CD14-positive monocyte (primary cell): ENCODE measurements around the gene BCAS4. TPM values are rescaled to one million over a fixed set of nuclear protein-coding genes. Genes with fewer than 3 reads are reported as not detected.
A peak's percentile ranks its signal among the peaks of the same experiment; 100 is the strongest.

Experiments
- DNase-seq, 3 donors: peaks; one replicate each; pipeline ENCODE4 v3.0.0-alpha.2; 2011 to 2022
- H2AFZ ChIP-seq: 2 replicates; pipeline ENCODE4 v1.6.0; 2012; ENCODE audit warnings: mild to moderate bottlenecking, low read depth, low read length, inconsistent platforms; ENCODE audit not compliant: insufficient read depth, poor library complexity, severe bottlenecking
- H3K27ac ChIP-seq, 2 donors: 1 replicate in 1 of 2; 2 replicates in 1 of 2; pipeline ENCODE4 v1.5.1; 2012 to 2013; ENCODE audit warnings: low read length in 2 of 2, control low read depth in 1 of 2, inconsistent platforms in 1 of 2, low read depth in 1 of 2, mild to moderate bottlenecking in 1 of 2
- H3K27me3 ChIP-seq, 2 donors: one replicate each; pipeline versions ENCODE4 v1.6.0 to v1.6.1; 2011 to 2013; ENCODE audit warnings: low read length in 2 of 2; ENCODE audit not compliant: control insufficient read depth in 2 of 2, insufficient read depth in 2 of 2
- H3K36me3 ChIP-seq, 2 donors: replicated peaks in 1 of 2; 1 replicate in 1 of 2; 2 replicates in 1 of 2; pipeline versions ENCODE4 v1.5.1 to v1.6.1; 2012 to 2013; ENCODE audit warnings: low read length in 2 of 2, control low read depth in 1 of 2, inconsistent platforms in 1 of 2, mild to moderate bottlenecking in 1 of 2; ENCODE audit not compliant: insufficient read depth in 2 of 2, control insufficient read depth in 1 of 2
- H3K4me1 ChIP-seq, 2 donors: 1 replicate in 1 of 2; 2 replicates in 1 of 2; pipeline versions ENCODE4 v1.5.1 to v1.6.1; 2012 to 2013; ENCODE audit warnings: low read length in 2 of 2, control low read depth in 1 of 2, inconsistent platforms in 1 of 2, mild to moderate bottlenecking in 1 of 2, moderate library complexity in 1 of 2; ENCODE audit not compliant: insufficient read depth in 2 of 2, control insufficient read depth in 1 of 2
- H3K4me2 ChIP-seq: replicated peaks from 2 replicates; pipeline ENCODE3; 2012; ENCODE audit warnings: low read length, moderate library complexity, mild to moderate bottlenecking; ENCODE audit not compliant: poor library complexity, severe bottlenecking; ENCODE audit errors: extremely low read depth
- H3K4me3 ChIP-seq, 3 experiments: fragments of 200-600 bp in 1 of 3; sonication (generic) in 1 of 3; replicated peaks in 1 of 3; 1 replicate in 2 of 3; 2 replicates in 1 of 3; pipeline ENCODE4 v1.5.1; 2011 to 2013; ENCODE audit warnings: low read length in 3 of 3, mild to moderate bottlenecking in 3 of 3, control low read depth in 2 of 3, low read depth in 2 of 3, inconsistent platforms in 1 of 3, moderate library complexity in 1 of 3
- H3K79me2 ChIP-seq: 2 replicates; pipeline ENCODE4 v1.6.0; 2012; ENCODE audit warnings: mild to moderate bottlenecking, control low read depth, inconsistent platforms, low read length, moderate library complexity; ENCODE audit not compliant: insufficient read depth
- H3K9ac ChIP-seq: 2 replicates; pipeline ENCODE4 v1.6.0; 2017; ENCODE audit warnings: low read length, mild to moderate bottlenecking; ENCODE audit not compliant: insufficient read depth, poor library complexity, severe bottlenecking
- H3K9me3 ChIP-seq, 2 donors: replicated peaks in 1 of 2; 1 replicate in 1 of 2; 2 replicates in 1 of 2; pipeline versions ENCODE4 v1.5.1 to v1.6.1; 2012 to 2013; ENCODE audit warnings: low read length in 2 of 2, control low read depth in 1 of 2; ENCODE audit not compliant: control insufficient read depth in 1 of 2, insufficient read depth in 1 of 2
- H4K20me1 ChIP-seq: 2 replicates; pipeline ENCODE4 v1.6.0; 2012; ENCODE audit warnings: mild to moderate bottlenecking, low read length, control low read depth, moderate library complexity; ENCODE audit not compliant: insufficient read depth
- H3K27ac Mint-ChIP-seq, 7 donors: one replicate each; pipeline ENCODE4 v1.8.0; 2020; ENCODE audit warnings: mild to moderate bottlenecking in 7 of 7, mixed read lengths in 7 of 7, moderate library complexity in 6 of 7, inconsistent platforms in 2 of 7
- H3K27me3 Mint-ChIP-seq, 3 donors: one replicate each; pipeline ENCODE4 v1.8.0; 2021 to 2022; ENCODE audit warnings: low read depth in 3 of 3, mild to moderate bottlenecking in 3 of 3, mixed read lengths in 3 of 3, moderate library complexity in 3 of 3, inconsistent platforms in 1 of 3
- H3K36me3 Mint-ChIP-seq, 2 donors: one replicate each; pipeline ENCODE4 v1.8.0; 2020; ENCODE audit warnings: mixed read lengths in 2 of 2, inconsistent platforms in 1 of 2, mild to moderate bottlenecking in 1 of 2
- H3K4me1 Mint-ChIP-seq: one replicate; pipeline ENCODE4 v1.8.0; 2020; ENCODE audit warnings: mild to moderate bottlenecking, mixed read lengths
- H3K4me3 Mint-ChIP-seq, 2 donors: one replicate each; pipeline ENCODE4 v1.8.0; 2020; ENCODE audit warnings: mild to moderate bottlenecking in 2 of 2, mixed read lengths in 2 of 2, moderate library complexity in 1 of 2
- H3K9me3 Mint-ChIP-seq, 7 donors: one replicate each; pipeline ENCODE4 v1.8.0; 2020 to 2022; ENCODE audit warnings: mixed read lengths in 7 of 7, mild to moderate bottlenecking in 6 of 7, moderate library complexity in 6 of 7, inconsistent platforms in 2 of 7
- CTCF ChIP-seq: fragments of 200-600 bp; IDR thresholded peaks from one replicate; pipeline ENCODE4 v1.8.0; 2022; ENCODE audit warnings: antibody characterized with exemption, mild to moderate bottlenecking
- WGBS: methylation state at CpG from one replicate; pipeline ENCODE4 v1.1.5; 2013; ENCODE audit warnings: missing lambda C conversion rate; ENCODE audit not compliant: insufficient coverage; 5-methylcytosine and 5-hydroxymethylcytosine counted together
- intact Hi-C, 2 donors: fragments of 100-400 bp; cut with micrococcal nuclease; formaldehyde crosslinking; loops; one replicate each; pipeline versions ENCODE4 v1.15.0 to v1.15.1; 2023
- polyA plus RNA-seq, 3 donors: library from polyadenylated mRNA; depleted of rRNA in 1 of 3; unstranded in 2 of 3; stranded (reverse) in 1 of 3; fragments of 300-500 nt in 2 of 3; fragments of >200 nt in 1 of 3; fragmentation: Illumina TruSeq in 2 of 3; gene quantifications; 1 replicate in 2 of 3; 2 replicates in 1 of 3; pipeline ENCODE4 v1.2.3, GENCODE V29; 2012 to 2021

Gene BCAS4
- polyA plus RNA-seq, 3 donors = 0.16 to 1.0 (median 0.69) TPM

- no peak for DNase-seq
- Mint-ChIP-seq H3K9me3 (no peaks in the 10 kb centered on the region), H3K27me3 (peaks cover 0 to 3% (median 1%) of the 10 kb centered on the region in 3 donors), H3K4me3 (no peak overlapping the region), H3K4me1 (peaks cover 17% of the 10 kb centered on the region), H3K36me3 (no peaks in the 10 kb centered on the region), H3K27ac (peak overlapping the region in 1 of 7 donors; percentile 76)
- Histone ChIP-seq H3K9ac (no peak overlapping the region), H4K20me1 (no peaks in the 10 kb centered on the region), H3K36me3 (no peaks in the 10 kb centered on the region), H3K27me3 (no peaks in the 10 kb centered on the region), H2AFZ (no peak overlapping the region), H3K4me3 (no peak overlapping the region), H3K9me3 (no peaks in the 10 kb centered on the region), H3K27ac (no peak overlapping the region), H3K4me1 (peaks cover 14 to 21% of the 10 kb centered on the region in 2 donors), H3K79me2 (no peaks in the 10 kb centered on the region), H3K4me2 (no peak overlapping the region)
- intact Hi-C loops = no loop called here
- no peak for TF ChIP-seq CTCF
- 94% methylated on average over 2 of the region's 2 CpGs for WGBS
Measured at GRCh38 chr20:50787181-50787580, 7.7 kb upstream of the BCAS4 start.

- Mint-ChIP-seq H3K9me3 (no peaks in the 10 kb centered on the region), H3K4me3 (peak overlapping the region; percentile 52 to 81), H3K4me1 (peaks cover 17% of the 10 kb centered on the region), H3K36me3 (no peaks in the 10 kb centered on the region), H3K27ac (peak overlapping the region in 4 of 7 donors; percentile 37 to 63 (median 52)), H3K27me3 (peaks cover 0 to 6% (median 2%) of the 10 kb centered on the region in 3 donors)
- TF ChIP-seq CTCF = no peak
- no peaks in the 10 kb centered on the region for H4K20me1 ChIP-seq
- H3K36me3 ChIP-seq = no peaks in the 10 kb centered on the region
- H3K4me2 ChIP-seq = peak overlapping the region; percentile 25
- DNase-seq = no peak
- peak overlapping the region; percentile 81 for H2AFZ ChIP-seq
- no peak overlapping the region for H3K27ac ChIP-seq
- no peaks in the 10 kb centered on the region for H3K9me3 ChIP-seq
- peaks cover 14 to 21% of the 10 kb centered on the region in 2 donors for H3K4me1 ChIP-seq
- intact Hi-C loops = no loop called here
- WGBS = 70% methylated on average over 11 of the region's 18 CpGs
- no peaks in the 10 kb centered on the region for H3K27me3 ChIP-seq
- H3K79me2 ChIP-seq = no peaks in the 10 kb centered on the region
- peak overlapping the region in 1 of 3 experiments; percentile 12 for H3K4me3 ChIP-seq
- peak overlapping the region; percentile 13 for H3K9ac ChIP-seq
Measured at GRCh38 chr20:50788045-50788991, 6.5 kb upstream of the BCAS4 start.
